ENCODE results near the gene JAZF1. TPM values are rescaled to one million over a fixed set of nuclear protein-coding genes. Genes with fewer than 3 reads are reported as not detected.
"Not testable (repeated sequence)": the region's sequence is repeated elsewhere in the genome, so short reads cannot be mapped to it uniquely, and the experiment has no call there.

JAZF1 gene
- total RNA-seq, 1 experiment from 2014 or later: 0.95 TPM

- H3K36me3 Mint-ChIP-seq (ENCODE audit: insufficient read depth, unreplicated experiment): no peaks in the 10 kb centered on the region
- intact Hi-C loops (cut with micrococcal nuclease; ENCODE audit: unreplicated experiment): no loop called here
- CTCF ChIA-PET: no interaction called here
These were observed 319.8 kb downstream of the JAZF1 start for GRCh38 chr7:27860800-27861199.

GRCh38 chr7:27856703-27857485 lies 323.7 kb downstream of the JAZF1 start:
- H3K27me3 ChIP-seq (replicated peaks; ENCODE audit: control insufficient read depth, insufficient read depth, low read length); DNase-seq; H3K4me1 ChIP-seq; CTCF ChIA-PET; H3K9me3 ChIP-seq; H3K27ac Mint-ChIP-seq (ENCODE audit: unreplicated experiment); intact Hi-C loops (cut with micrococcal nuclease; ENCODE audit: unreplicated experiment); POLR2A ChIA-PET; H3K36me3 Mint-ChIP-seq (ENCODE audit: insufficient read depth, unreplicated experiment); H3K4me1 Mint-ChIP-seq (ENCODE audit: low read depth, unreplicated experiment); H3K4me3 Mint-ChIP-seq (ENCODE audit: unreplicated experiment); BruUV-seq (replicated peaks); H3K36me3 ChIP-seq (ENCODE audit: control insufficient read depth, insufficient read depth, low read length); H3K4me3 ChIP-seq (ENCODE audit: low read depth, low read length): not testable (repeated sequence)
- Mint-ChIP-seq H3K27me3 (ENCODE audit: insufficient read depth, unreplicated experiment) (peaks cover 12% of the 10 kb centered on the region), H3K9me3 (ENCODE audit: unreplicated experiment) (peaks cover 14% of the 10 kb centered on the region)

More at GRCh38 chr7:27860800-27861199, 319.8 kb downstream of the JAZF1 start:
- Histone ChIP-seq H3K36me3 (ENCODE audit: control insufficient read depth, insufficient read depth, low read length) (no peaks in the 10 kb centered on the region), H3K9me3 (peaks cover 4% of the 10 kb centered on the region; the same call in 1 of the 2 replicates), H3K4me1 (no peaks in the 10 kb centered on the region), H3K27me3 (replicated peaks; ENCODE audit: control insufficient read depth, insufficient read depth, low read length) (0 out of 2 replicates have a peak, but pooled peaks cover 1% of the 10 kb centered on the region), H3K4me3 (ENCODE audit: low read depth, low read length) (no peak overlapping the region)
- POLR2A ChIA-PET: no interaction called here
- Mint-ChIP-seq H3K9me3 (ENCODE audit: unreplicated experiment) (peaks cover under 1% of the 10 kb centered on the region), H3K4me1 (ENCODE audit: low read depth, unreplicated experiment) (no peaks in the 10 kb centered on the region), H3K27ac (ENCODE audit: unreplicated experiment) (no peak overlapping the region), H3K4me3 (ENCODE audit: unreplicated experiment) (no peak overlapping the region), H3K27me3 (ENCODE audit: insufficient read depth, unreplicated experiment) (peaks cover 12% of the 10 kb centered on the region)
- no peak for DNase-seq
- BruUV-seq (replicated peaks): no TSS peak
- TF ChIP-seq CTCF (IDR thresholded peaks at IDR 0.05; ENCODE audit: insufficient read depth in 1 of 2, low read depth in 1 of 2, low read length in 1 of 2, severe bottlenecking in 1 of 2, unreplicated experiment in 1 of 2): no peak

GRCh38 chr7:27850531-27850930 lies 330.1 kb downstream of the JAZF1 start:
- no peak overlapping the region for H3K4me3 Mint-ChIP-seq (ENCODE audit: unreplicated experiment)
- H3K9me3 Mint-ChIP-seq (ENCODE audit: unreplicated experiment): peaks cover 11% of the 10 kb centered on the region
- H3K27ac Mint-ChIP-seq (ENCODE audit: unreplicated experiment): no peak overlapping the region
- Histone ChIP-seq H3K27me3 (replicated peaks; ENCODE audit: control insufficient read depth, insufficient read depth, low read length) (no peaks in the 10 kb centered on the region), H3K4me1 (no peaks in the 10 kb centered on the region), H3K9me3 (no peaks in the 10 kb centered on the region; the same call in 1 of the 2 replicates), H3K4me3 (ENCODE audit: low read depth, low read length) (no peak overlapping the region), H3K36me3 (ENCODE audit: control insufficient read depth, insufficient read depth, low read length) (no peaks in the 10 kb centered on the region; the same call in 1 of the 2 replicates)
- ChIA-PET CTCF (interaction anchor here (1.3 kb wide), 1 partner anchor 211 kb away, joined by 5 read pairs; no protein-coding TSS in a partner anchor), POLR2A (no interaction called here)
- DNase-seq: no peak
- intact Hi-C loops (cut with micrococcal nuclease; ENCODE audit: unreplicated experiment): no loop called here
- peaks cover 9% of the 10 kb centered on the region for H3K27me3 Mint-ChIP-seq (ENCODE audit: insufficient read depth, unreplicated experiment)
- no TSS peak for BruUV-seq (replicated peaks)
- H3K36me3 Mint-ChIP-seq (ENCODE audit: insufficient read depth, unreplicated experiment): no peaks in the 10 kb centered on the region
- TF ChIP-seq CTCF (IDR thresholded peaks at IDR 0.05; ENCODE audit: insufficient read depth in 1 of 2, low read depth in 1 of 2, low read length in 1 of 2, severe bottlenecking in 1 of 2, unreplicated experiment in 1 of 2): no peak
- H3K4me1 Mint-ChIP-seq (ENCODE audit: low read depth, unreplicated experiment): no peaks in the 10 kb centered on the region
